Activated CD8-positive, alpha-beta memory T cell treated with anti-CD3 and anti-CD28 coated beads for 48 hours (primary cell): ENCODE data around the gene UBR1.
"Not testable (repeated sequence)": the region's sequence is repeated elsewhere in the genome, so short reads cannot be mapped to it uniquely, and the experiment has no call there.

Experiments
- DNase-seq, 3 experiments: peaks; one replicate each; pipeline ENCODE4 v3.0.0-alpha.2; 2020; ENCODE audit warnings: low read depth in 2 of 3, low spot score in 2 of 3

UBR1 gene

DNA sequence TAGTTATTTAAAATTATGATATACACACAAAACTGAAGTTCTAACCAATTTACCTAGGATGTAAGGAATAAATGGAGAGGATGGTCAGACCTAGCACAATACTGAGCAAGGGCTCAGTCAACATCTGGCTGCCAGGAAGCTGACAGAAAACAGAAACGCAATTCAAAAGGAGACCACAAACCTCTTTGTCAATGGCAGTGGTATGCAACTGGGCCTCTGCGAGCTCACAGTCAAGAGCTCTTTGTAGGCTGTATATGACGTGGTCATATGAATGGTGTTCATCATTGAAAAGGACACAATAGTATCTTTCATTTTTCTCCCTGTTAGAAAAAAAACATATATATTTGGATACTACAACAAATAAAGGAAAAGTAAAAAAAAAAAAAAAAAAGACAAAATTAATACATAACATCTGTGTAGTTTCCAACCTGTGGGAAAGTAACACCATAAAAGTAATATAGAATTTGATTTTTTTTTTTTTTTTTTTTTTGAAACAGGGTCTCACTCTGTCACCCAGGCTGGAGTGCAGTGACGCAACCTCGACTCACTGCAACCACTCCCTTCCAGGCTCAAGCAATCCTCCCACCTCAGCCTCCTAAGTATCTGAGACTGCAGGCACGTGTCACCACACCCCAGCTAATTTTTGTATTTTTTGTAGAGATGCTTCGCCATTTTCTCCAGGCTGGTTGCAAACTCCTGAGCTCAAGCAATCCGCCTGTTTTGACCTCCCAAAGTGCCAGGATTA lies 37.9 kb downstream of the UBR1 start:
- no peak for DNase-seq

DNA sequence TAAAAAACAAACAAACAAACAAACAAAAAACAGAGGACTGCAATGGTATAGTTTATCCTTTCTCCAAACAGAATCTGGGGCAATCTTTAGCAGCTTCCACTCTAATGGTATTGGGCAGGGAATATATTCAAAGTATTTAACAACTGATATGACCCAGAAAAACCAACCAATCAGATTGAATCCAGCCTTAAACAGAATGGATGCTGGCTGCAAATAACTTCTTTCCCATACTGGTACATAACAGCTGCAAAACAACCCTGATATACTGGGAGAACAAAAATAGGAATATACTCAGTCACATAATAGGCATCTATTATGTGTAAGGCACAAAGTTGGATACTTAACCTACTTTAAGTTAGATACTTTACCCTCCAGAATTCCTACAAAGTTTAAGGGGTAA lies 49.1 kb downstream of the UBR1 start:
- DNase-seq = no peak

DNA sequence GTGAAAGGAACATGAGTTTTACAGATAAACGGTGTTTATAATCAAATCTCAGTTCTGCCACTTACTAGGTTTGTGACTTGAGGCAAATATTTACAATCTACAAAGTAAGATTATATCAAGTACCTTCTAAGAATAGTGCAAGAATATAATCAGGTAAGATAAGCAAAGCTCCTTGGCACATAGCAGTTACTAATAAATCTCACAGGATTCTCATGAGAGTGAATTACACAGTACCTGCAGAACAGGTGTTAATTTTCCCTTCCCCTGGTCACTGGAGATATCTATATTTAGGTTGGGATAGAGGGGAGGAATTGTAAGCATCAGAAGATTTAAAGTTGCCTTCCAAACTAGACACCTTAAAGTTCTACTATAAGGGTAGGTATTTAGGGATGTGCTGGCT lies 53.0 kb downstream of the UBR1 start:
- no peak for DNase-seq

DNA sequence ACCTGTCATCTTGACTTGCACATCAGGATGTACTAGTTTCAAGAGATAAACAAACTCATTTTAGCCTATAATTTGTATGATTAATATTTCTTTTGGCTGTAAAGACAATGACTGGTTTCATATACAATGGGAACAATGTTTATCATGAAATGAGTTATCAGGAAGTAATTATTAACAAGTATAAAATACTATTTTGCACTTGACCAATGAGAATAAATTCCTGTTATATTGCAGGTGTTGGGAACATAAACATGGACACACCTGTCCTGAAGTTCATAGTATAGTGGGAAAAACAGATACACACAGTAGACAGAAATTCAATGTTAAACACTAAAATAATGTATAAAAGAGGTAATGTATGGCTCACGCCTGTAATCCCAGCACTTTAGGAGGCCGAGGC lies 56.9 kb downstream of the UBR1 start:
- no peak for DNase-seq

DNA sequence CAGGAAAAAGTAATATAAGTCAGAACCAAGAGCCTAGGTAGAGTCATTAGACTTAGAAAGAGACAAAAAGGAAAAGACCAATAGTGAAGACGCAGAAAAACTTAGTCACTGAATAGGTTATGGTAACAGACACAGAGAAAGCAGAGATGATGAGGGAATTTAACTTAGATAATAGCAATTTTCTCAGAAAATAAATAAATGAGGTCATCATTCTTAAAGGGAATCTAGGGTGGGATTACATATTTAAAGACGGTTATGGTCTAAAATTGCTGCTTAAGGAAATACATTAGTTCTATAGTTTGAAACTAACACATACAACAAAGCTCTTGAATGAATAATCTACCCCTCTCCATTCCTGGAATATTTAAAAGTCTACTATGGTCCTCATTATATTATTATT lies 59.4 kb downstream of the UBR1 start:
- DNase-seq = no peak

DNA sequence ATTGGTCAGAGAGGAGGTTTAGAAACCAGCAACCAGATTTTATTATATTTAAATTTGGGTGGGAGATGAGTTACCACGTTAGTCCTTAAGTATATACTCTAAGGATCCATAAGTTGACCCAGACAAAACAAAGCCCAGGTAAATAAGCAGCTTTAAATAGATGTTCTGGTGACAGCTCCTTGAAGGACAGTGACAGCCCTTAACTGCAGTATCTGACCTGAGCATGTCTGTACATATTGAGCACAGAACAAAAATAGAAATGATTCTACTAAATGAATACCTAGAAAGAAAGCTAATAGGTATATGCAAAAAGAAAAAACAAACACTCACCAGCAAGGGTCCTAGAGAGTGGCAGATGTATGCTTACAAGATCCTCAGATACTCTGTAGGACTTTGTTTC lies 63.0 kb downstream of the UBR1 start:
- no peak for DNase-seq

DNA sequence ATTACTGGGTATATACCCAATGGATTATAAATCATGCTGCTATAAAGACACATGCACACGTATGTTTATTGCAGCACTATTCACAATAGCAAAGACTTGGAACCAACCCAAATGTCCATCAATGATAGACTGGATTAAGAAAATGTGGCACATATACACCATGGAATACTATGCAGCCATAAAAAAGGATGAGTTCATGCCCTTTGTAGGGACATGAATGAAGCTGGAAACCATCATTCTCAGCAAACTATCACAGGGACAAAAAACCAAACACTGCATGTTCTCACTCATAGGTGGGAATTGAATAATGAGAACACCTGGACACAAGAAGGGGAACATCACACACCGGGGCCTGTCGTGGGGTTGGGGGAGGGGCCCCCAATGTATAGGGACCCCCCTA lies 64.8 kb downstream of the UBR1 start:
- DNase-seq = not testable (repeated sequence)

DNA sequence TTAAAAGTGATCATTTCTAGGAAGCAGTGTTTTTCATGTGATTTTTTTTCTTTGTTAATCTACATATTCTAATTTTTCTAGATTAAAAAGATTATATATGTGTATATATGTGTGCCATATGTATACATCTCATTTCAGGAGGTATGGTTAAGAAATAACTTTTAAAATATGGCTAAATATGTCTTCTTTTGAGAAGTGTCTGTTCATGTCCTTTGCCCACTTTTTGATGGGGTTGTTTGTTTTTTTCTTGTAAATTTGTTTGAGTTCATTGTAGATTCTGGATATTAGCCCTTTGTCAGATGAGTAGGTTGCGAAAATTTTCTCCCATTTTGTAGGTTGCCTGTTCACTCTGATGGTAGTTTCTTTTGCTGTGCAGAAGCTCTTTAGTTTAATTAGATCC lies 70.6 kb downstream of the UBR1 start:
- DNase-seq = not testable (repeated sequence)

DNA sequence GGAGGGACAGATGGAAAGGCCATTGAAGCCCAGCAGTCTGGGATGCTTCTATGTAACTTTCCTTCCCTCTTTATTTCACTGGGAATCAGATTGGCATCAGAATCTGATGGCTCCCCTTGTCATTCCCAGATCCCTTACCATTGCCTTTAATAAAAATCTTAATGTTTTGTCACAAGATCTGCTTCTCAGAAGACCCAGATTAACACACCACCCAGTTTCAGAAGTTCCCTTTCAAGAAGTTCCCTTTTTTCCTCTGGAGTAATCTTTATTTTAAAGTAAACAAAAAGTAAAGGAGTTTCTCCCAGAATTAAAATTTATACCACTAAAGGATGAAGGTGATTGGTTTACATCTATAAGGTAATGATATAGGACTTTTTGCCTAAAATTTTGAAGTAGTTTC lies 76.4 kb downstream of the UBR1 start:
- DNase-seq = no peak

DNA sequence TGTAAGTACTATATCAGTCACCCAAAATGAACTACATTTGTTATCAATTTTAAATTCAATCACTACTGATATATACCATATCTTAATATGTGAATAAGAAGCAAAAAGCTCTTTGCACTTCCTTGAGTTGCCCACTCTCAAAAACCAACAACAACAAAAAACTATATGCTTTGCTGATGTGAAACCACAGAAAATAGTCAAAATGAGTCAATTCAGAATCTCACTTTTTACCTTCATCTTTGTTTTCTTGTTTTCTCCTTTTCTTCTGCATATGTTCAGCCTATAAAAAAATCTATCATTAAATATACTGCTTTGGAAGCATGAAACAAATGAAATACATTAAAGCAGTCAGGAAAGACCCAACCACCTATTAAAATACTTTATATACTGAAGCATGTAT lies 80.7 kb downstream of the UBR1 start:
- DNase-seq = no peak

DNA sequence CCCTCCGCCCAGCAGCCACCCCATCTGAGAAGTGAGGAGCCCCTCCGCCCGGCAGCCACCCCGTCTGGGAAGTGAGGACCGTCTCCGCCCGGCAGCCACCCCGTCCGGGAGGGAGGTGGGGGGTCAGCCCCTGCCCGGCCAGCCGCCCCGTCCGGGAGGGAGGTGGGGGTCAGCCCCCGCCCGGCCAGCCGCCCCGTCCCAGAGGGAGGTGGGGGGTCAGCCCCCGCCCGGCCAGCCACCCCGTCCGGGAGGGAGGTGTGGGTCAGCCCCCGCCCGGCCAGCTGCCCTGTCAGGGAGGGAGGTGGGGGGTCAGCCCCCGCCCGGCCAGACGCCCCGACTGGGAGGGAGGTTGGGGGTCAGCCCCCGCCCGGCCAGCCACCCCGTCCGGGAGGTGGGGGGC lies 91.2 kb downstream of the UBR1 start:
- DNase-seq = not testable (repeated sequence)

DNA sequence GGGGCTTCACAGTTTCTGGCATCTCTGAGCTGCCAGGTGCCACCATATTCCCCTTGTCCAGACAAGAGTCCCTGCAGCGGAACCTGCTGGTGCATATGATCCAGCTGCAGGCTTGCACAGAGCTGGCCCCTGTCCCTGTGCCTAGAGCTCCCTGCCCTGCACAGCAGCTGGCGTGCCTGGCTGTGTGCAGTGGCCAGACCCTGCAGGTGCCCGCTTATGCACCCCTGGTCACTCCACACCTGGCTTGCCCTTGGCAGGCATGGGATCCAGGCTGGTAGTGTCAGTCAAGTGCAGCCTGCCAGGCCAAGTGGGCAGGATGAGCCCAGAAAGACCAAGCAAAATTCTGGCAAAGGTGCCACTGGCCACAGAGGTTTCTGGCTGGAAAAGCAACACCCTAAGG lies 96.6 kb downstream of the UBR1 start:
- DNase-seq = no peak

DNA sequence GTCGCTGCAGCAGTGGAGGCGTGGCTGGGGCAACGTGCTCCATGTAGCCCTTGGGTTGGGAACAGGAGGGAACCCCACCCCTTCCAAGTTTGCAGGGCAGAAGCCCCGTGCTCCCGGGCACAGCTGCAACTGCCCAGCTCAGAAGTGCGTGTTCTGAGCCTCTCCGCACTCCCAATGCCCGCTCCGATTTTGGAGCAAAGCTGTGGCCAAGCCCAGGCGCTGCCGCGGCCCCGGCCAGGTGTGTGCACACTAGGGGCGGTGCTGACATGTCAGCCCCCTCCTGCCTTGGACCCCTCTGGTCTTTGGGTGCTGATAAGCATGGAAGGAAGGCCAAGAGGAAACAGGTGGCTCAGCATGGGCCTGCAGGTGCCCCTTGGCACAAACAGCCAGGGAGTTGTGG lies 97.7 kb downstream of the UBR1 start:
- no peak for DNase-seq

DNA sequence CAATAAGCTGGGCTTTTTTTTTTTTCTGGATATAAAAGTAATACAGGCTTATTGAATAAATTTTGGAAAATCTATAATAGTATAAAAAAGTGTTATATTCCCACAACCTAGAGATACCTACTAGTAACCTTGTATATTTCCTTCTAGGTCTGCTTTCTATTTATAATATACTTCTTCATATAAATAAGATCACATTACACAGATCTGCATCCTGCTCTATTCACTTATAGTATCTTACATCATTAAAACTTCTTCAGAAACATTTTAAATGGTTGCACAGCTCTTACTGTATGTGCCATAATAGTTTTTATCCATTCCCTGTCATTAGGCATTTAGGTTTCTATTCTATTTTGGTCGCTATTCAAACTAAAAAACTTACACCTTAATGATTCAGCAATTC lies 98.3 kb downstream of the UBR1 start:
- DNase-seq = no peak

DNA sequence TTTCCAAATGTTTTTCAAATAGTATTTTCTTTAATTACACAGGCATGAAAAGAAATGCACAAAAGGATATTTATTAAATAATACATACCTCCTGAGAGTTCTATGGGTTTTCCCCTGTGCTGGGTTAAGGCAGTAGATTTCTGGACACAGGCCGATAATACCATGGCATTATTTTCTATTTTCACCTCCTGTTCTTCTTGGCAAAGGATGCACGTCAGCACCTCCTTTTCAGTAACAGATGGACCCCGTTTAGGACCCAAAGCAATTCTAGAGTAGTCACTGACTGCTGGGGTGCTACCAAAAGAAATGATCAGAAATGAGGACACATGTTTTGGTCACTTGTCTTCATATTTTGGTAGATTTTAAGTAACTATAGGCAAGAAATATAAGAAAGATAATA lies 98.8 kb downstream of the UBR1 start:
- no peak for DNase-seq

DNA sequence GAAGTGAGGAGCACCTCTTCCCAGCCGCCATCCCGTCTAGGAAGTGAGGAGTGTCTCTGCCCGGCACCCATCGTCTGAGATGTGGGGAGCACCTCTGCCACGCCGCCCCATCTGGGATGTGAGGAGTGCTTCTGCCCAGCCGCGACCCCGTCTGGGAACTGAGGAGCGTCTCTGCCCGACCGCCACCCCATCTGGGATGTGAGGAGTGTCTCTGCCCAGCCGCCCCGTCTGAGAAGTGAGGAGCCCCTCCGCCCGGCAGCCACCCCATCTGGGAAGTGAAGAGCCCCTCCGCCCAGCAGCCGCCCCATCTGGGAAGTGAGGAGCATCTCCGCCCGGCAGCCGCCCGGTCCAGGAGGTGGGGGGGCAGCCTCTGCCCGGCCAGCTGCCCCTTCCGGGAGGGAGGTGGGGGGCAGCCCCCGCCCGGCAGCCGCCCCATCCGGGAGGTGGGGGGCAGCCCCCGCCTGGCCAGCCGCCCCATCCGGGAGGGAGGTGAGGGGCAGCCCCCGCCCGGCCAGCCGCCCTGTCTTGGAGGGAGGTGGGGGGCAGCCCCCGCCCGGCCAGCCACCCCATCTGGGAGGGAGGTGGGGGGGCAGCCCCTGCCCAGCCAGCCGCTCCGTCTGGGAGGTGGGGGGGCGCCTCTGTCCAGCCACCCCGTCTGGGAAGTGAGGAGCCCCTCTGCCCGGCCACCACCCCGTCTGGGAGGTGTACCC lies 100.8 kb downstream of the UBR1 start:
- DNase-seq = not testable (repeated sequence)

DNA sequence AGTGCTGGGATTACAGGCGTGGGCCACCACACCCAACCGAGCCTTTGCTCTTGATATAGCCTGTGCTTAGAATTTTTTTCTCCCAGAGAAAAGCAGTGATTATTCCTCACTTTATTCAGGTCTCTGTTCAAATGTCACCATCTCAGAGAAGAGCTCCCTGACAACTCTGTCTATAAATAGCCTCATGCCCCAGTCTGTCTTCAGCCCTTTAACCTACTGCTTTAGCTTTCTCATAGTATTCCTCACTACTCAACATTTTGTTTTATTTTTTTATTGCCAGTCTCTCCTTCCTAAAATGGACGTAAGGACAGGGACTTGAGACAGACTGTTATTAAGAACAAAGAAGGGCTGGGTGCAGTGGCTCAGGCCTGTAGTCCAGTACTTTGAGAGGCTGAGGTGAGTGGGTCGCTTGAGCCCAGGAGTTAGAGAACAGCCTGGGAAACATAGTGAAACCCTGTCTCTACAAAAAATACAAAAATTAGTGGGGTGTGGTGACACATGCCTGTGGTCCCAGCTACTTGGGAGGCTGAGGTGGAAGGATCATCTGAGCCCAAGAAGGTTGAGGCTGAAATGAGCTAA lies 106.5 kb downstream of the UBR1 start:
- DNase-seq = no peak

DNA sequence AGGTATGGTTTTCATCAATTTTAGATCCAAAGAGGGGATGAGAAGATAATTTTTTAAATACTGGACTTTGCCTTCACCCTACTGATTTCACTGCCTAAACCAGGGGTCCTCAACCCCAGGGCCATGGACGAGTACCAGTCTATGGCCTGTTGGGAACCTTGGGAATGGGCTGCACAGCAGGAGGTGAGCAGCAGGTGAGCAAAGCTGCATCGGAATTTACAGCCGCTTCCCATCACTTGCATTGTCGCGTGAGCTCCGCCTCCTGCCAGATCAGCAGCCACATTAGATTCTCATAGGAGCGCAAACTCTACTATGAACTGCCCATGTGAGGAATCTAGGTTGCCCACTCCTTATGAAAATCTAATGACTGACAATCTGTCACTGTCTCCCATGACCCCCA lies 109.0 kb downstream of the UBR1 start:
- DNase-seq = no peak

DNA sequence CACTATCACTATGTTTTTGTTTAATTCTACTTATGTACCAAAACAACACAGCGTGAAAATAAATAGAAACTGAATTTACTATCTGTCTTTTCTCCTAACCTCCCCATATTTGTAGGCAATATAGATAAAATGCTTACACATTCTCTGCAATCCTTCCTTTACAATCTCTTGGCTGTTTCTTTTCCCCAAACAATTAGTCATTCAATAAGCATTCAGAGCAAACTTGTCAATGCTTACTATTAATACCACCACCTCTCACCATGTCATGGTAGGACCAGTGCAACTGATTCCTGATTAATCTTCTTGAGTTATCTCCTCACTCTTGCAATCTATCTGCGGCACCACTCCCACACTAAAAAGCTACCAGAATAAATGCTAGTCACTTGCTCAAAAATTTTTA lies 111.3 kb downstream of the UBR1 start:
- DNase-seq = no peak

DNA sequence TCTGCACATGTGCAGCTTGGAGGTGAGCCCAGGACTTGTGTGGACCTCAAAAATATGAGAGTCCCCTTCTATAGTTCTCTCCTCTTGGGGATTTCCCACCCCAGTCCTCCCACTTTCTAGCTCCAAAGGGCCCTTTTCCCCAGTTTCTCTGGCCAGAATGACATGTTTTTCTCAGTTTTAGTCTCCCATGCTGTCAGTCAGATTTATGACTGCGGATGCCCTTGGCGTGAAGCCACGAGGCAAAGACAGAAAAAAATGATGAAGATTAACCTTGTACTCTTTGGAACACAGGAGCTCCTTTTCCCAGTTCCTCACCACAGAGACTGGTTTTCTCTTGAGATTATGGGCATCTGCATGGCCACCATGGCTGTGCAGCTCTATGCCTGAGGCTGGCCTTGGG lies 113.2 kb downstream of the UBR1 start:
- no peak for DNase-seq

DNA sequence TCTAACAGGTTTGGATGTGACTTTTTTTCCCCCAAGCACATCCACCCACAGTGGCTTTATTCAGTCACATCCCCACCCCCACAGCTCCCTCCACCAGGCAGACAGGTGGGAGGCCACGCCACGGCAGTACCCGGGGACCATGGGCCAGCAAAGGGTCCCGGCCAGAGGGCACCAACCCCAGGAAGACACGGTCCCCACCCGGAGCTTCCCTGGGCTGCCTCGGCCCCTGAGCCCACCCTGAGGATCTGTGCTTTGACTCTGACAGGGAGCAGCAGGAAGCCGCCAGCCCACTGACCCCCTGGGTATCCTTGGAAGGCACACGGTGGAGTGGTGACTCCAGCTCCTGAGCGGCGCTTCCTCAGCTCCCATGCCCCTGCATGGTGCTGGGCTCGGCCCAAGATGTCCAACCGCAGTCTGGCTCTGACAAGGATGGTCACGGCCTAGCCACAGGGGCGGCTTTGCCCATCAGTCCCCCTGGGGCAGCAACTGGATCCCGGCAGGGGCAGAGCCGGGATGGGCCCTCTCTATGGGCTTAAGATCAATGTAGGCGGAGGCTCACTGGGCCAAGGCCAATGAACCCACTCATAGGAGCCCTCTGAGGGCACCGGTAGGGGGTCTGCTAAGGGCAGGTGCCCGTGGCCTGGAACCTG lies 119.0 kb downstream of the UBR1 start:
- no peak for DNase-seq

DNA sequence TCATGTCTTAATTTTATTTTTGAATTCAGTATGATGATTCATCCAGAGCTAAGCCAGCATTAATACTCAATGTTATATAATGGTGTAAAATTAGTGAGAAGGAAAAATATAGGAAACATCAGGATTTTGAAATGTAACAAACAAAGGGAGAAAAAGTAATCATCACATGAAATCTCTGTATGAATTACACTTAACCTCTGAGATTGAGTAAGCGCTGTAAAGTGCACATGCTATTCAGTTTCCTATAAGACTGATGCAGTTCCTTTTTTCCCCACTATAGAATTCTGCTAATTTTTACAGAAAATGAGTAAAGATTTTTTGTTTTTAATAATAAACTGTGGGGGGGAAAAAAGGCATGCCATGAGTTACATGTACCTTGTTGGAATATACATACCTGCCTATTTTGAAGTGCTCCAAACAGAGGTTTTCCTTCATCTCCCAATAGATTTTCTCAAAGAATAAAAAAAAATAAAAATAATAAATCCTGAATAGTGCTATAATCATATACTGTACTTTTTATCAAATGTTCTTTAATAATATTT lies 121.3 kb downstream of the UBR1 start:
- DNase-seq = no peak
